HG03521 (cell line): ENCODE data around the gene FAM168A.

Source experiments
- ATAC-seq: cut with Tn5 transposase; IDR thresholded peaks from one replicate; pipeline ENCODE4 v1.9.1; 2021; ENCODE audit warnings: mild to moderate bottlenecking, moderate library complexity; ENCODE audit not compliant: unreplicated experiment

Gene FAM168A, protein sequence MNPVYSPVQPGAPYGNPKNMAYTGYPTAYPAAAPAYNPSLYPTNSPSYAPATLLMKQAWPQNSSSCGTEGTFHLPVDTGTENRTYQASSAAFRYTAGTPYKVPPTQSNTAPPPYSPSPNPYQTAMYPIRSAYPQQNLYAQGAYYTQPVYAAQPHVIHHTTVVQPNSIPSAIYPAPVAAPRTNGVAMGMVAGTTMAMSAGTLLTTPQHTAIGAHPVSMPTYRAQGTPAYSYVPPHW

DNA sequence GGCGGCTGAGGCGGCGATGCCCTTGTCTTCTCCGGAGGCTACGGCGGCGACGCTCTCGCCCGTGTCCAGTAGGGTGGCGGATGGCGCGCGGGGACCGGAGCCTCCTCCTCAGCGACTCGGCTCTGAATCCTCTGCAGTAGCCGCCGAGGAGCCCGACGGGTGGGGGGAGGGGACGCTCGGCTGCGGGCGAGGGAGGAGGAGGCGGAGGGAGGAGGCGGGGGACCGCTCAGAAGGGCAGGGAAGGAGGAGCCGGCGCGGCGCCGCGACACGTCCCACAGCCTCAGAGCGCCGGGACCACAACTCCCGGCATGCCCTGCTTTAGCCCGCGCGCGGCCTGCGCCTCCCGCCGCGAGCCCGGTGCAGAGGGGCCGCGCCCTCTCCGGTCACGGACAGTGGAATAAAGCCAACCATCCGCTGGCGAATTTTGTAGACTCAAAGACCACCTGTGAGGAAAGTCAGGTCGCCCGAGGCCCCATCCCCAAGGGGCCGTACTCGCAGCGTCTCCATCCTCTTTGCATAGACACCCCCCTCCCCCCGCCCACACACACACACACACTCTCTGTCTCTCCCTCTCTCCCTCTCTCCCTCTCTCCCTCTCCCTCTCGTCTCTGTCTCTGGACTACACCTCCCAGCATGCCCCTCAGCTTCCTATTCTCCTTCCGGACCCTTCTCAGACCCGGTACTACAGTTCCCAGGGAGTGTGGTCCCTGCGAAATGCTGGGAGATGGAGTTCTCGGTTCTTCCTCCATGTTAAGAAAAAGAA lies at the start of gene FAM168A:
TSS of gene FAM168A (minus strand) at position 157 of the 763 bp plus-strand sequence. CDS start 129,638 bp downstream, outside the sequence.
- ATAC-seq, result peak; percentile 90

DNA sequence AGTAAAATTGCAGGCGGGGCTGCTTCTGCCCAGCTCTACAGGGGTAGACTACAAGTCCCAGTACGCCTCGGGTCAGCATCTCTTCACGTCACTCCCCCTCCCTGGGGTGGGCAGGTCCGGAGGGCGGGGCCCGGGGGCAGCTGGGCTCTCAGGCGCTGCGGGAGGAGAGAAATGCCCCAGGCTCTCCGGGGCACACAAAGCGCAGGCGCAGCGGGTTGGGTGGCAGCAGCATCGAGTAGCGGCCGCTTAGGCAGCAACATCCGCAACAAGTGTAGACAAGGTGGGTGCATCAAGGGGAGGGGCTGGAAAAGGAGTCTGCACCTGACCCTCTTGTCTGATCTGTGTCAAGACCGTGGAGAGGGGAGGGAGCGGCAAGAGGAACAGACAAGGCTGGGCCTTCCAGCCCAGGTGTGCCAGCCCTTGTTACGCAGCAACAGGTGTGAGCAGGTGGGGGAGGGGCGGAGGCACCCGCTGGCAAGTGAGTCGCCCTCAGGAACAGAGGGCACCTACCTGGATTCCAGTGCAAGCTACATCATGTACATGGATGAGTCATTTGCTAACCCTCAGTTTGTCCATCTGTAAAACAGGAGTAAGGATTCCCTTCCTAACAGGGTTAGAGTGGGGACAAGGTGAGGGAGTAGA lies 49.7 kb upstream of the FAM168A start:
- ATAC-seq, result peak; percentile 85

DNA sequence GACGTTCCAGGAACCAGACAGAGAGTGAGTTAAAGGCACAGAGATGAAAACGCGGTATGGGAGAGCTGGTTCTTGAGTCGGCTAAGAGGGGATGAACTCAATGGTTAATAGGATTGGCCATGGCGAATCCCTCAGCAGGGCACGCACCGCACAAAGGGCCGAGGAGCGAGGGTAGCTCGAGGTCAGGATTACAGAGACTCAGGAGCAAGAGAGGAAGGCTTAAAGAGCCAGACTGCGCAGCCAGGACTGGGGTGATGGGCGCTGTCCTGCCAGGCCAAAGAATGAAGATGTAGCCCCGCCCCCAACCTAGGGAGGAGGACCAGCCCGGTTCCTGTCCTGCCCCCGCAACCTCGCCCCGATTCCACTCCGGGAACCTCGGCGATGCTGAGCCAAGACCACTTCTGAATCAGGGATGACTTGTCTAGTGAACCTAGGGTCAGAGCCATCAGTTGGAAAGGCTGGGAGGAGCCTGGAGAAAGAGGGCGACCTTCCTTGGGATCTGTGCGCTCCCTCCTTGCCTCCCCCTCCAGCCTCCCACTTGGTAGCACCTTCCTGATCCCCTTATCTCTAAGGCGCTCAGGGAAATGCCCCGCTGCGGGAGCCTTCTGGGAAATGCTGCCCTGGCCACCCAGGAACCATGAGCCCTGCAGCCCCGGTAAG lies 48.2 kb upstream of the FAM168A start, which contains the start of gene PLEKHB1:
TSS of gene PLEKHB1 (plus strand) at position 610 of the 660 bp plus-strand sequence. CDS start at position 638, 28 bp downstream.
- ATAC-seq, result no peak

DNA sequence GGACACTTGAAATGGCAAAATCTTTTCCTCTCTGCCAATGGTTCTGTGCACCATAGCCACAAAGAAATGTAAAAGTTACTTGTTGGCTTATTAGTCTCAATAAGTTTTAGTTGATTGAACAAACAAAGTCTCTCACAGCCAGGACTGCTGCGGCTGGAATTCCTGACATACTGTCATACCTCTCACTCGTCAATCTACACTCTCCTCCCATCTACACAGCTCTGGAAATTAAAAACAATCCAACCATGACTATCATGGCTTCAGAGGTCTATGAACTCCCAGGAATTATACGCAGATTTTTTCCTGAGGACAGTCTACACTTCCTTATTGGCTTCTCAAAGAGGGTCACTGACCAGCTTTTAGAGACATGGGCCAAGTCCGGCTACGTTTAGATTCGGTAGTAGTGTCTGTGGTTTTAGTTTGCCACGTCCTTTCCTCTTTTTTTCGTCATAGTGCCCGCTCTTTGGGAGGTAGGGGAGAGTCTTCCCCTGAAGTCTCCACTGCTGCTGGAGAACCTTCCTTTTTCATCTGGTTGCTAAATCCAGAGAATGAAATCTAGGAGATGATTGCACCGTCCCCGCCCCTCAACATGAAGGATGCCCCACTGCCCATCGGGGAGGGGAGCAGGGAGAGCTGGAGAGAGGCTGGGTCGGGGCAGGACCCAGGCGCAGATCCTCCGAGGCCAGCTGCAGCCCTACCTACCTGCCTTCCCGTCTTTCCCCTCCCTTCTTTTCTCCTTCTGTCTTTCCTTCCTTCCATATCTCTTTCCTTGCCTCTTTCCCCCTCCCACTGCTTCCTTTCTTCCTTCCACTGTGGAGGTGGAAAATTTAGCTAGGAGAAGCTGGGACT lies 47.4 kb upstream of the FAM168A start:
- no peak for ATAC-seq

DNA sequence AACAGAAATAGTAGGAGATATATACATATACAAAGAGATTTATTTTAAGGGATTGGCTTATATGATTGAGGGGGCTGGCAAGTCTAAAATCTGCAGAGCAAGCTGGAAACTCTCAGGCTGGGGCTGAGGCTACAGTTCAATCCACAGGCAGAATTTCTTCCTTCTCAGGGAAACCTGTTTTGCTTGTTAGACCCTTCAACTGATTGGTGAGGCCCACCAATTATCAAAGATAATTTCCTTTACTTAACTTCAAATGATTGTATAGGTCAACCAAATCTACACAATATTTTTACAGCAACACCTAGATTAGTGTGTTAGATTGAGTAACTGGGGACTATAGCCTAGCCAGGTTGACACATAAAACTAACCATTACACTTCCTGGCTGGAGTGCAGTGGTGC lies 43.8 kb upstream of the FAM168A start:
- ATAC-seq, result no peak

DNA sequence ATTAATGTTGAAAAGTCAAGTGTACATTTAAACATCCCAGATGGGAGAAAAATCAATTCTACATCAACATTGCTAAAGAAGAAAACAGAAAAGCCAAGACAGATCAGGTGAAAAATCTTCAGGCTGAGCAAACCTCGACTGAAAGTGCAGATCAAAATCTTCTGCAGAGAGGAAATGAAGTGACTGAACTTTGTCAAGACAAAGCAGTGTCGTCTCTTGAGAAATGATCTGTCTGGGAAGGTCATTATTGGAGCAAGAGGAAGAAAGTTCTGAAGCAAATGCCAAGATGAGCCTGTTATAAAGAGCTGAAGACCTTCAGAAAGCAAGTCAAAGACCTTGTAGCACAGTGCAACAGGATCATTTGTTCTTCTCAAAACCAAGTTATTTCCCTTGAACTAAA lies 42.7 kb upstream of the FAM168A start:
- no peak for ATAC-seq

DNA sequence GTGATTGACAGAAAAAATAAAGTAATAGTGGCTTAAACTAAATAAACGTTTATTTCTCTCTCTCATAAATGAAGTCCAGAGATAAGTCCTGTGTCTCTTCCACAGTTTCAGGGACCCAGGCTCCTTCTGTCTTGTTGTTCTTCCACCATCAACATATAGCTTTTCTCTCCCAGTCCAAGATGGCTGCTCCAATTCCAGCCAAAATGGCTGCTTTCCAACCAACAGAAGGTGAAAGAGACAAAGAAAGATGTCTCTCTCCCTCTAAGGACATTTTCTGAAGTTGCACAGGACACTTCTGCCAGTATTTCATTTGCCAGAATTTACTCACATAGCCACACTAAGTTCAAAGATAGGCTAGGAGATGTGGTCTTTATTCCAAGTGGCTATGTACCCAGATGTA lies 39.1 kb upstream of the FAM168A start:
- no peak for ATAC-seq

DNA sequence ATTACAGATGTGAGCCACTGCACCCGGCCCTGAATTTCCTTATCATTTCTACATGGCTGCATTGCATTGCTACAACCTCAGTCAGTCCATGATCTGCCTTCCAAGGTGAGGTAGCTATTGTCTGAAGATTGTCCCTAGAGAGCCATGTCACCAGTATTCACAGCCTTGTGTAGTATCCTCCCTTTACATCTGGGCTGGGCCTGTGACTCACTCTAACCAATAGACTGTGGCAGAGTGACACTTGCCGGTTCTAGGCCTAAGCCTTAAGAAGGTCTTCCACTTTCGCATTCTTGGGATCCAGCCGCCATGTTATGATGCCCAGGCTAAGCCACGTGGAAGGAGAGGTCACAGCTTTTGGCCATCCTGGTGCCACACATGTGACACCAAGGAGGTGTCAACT lies 38.3 kb upstream of the FAM168A start:
- no peak for ATAC-seq

DNA sequence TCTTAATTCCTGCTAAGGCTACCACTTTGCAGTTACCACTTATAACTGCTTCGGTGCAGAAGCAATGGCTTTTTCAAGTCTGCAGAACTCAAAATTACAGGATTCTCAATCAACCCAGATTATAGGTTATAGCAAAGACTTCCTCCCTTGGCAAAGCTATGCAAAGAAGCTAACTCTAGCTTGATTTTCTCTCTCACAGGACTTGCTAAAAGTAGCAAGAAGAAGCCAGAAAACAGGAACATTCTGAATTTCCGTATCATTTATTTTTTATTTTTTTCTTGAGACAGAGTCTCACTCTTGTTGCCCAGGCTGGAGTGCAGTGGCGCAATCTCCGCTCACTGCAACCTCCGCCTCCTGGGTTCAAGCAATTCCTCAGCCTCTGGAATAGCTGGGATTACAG lies 37.8 kb upstream of the FAM168A start:
- ATAC-seq, result no peak

DNA sequence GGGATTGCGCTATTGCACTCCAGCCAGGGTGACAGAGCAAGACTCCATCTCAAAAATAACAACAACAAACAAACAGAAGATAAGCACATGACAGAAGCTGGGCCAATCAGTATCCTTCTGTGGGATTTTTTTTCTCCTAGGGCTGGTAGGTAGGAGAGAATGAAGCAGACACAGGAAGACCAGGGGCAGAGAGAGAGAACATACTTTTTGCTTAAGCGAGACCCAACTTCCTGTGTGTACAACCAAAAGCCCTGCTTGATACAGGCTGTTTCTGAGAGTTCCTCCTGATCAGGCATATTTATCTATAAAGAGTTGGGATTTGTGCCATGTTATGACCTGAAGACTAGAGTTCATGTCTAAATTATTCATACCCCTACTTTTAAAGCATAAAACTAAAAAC lies 36.1 kb upstream of the FAM168A start:
- ATAC-seq, result no peak

DNA sequence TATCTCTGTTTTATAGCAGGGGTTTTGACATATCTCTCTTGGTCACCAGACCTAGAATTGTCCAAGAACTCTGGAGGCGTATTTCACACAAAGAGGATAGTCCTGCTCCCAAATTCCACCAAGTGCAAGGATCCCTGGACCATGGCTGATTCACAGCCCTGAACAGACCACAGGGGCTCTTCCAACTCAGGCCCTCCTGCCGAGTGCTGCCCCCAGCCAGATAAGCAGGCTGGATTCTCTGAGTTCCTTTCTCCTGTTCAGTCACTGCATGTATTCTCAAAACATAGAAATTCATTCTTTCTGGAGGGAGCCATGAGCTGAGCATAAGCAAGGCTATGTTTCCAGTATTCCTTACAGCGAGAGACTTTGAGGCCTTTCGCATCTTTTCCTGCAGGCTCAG lies 35.1 kb upstream of the FAM168A start:
- ATAC-seq, result no peak

DNA sequence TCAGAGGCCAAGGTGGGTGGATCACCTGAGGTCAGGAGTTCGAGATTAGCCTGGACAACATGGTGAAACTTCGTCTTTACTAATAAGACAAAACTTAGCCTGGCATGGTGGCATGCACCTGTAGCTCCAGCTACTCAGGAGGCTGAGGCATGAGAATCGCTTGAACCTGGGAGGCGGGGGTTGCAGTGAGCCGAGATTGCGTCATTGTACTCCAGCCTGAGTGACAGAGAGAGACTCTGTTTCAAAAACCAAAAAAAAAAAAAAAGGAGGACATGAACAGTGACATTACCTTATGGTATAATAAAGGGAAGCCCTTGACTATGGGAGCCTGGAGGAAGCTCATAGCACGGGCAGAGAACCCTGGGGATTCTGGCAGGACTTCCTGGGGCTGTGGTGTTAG lies 32.0 kb upstream of the FAM168A start:
- ATAC-seq, result no peak

DNA sequence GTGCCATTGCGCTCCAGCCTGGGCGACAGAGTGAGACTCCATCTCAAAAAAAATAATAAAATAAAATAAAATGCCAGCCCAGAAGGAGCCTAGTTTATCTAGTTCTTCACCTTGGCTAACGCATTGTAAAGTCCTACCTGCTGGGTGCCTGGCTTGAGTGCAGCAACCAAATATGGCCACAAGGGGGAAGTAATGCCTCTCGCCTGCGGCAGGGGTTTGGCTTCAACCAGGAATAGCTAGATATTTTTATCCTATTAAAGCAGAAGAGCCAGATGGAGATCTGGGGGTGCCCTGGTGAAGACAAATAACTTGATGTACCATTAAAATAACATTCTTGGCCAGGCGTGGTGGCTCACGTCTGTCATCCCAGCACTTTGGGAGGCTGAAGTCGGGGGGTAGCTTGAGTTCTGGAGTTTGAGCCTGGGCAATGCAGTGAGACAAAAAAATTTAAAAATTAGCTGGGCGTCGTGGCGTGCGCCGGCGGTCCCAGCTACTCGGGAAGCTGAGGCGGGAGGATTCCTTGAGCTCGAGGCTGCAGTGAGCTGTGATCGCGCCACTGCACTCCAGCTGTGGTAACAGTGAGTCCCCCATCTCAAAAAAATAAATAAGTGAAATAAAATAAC lies 27.9 kb upstream of the FAM168A start:
- ATAC-seq, result no peak

DNA sequence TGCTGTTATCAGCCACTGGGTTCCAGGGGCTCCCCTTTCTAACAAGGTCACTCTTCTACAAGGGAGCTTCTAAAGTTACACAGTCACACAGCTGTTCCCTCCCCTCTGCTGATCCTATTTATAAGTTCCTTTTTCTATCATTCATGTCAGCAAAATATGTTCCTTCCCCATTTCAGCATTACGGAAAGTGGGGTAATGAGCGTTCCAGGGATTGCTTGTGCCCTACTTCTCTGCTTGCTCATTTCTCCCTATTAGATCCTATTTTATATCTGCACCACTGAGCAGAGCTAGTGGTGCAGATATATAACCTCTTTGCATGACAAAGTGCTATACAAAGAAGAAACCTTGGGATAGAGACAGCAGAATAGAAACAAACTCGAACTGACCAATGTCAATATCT lies 25.8 kb upstream of the FAM168A start:
- ATAC-seq, result no peak

DNA sequence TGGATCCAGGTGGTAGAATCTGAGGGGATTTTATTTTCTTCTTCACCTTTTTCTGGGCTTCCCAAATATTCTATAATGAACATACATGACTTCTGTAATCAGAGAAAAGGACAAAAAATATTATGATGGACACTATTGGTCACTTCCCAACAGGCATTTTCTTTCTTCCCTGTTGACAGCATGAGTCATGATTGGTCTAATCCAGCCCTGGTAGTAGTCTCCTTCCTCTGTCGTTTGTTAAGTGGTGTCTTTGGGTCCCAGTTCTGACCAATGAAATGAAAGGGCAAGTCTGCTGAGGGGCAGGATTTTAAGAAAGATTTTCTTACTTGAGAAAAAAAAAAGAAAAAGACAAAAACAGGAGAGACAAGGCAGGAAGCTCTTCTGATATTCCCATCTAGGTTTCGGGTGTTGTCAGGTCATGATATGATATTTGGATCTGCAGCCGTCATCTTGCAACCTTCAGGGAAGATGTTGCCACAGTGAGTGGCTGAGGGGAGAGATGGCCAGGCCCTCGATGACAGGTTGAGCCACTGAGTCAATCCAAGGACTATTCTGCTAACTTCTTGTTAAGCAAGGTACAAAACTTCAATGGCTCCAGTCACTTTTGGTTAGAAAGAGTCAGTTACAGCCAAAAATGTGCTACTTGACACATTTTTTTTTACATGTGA lies 25.1 kb upstream of the FAM168A start:
- ATAC-seq, result no peak

DNA sequence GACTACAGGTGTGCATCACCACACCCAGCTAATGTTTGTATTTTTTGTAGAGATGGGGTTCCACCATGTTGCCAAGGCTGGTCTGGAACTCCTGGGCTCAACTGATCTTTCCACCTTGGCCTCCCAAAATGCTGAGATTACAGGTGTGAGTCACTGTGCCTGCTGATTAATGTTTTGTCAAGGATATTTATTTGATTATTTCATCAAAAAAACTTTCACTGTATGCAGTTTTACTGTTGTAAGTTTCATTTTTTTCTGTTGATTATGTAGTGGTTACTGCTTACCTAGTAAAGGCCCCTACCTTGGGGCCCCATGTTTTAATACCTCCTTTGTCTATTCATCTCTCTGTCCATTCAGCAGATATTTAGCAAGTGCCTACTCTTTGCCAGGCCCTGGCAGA lies 16.7 kb upstream of the FAM168A start:
- no peak for ATAC-seq

DNA sequence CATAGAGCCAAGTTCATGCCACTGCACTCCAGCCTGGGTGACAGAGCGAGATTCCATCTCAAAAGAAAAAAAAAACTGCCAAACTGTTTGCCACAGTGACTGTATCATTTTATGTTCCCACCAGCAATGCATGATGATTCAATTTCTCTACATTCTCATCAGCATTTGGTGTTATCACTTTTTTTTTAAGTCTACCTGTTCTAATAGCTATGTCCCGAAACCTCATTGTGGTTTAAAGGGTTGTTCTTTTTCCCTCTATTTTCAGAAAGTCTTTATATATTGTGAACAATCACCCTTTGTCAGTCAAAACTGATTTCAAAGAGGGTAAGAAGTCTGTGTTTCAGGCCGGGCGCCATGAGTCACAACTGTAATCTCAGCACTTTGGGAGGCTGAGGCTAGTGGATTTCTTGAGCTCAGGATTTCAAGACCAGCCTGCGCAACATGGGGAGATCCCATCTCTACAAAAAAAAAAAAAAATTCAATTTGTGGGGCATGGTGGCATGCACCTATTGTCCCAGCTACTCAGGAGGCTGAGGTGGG lies 14.8 kb upstream of the FAM168A start:
- ATAC-seq, result no peak

DNA sequence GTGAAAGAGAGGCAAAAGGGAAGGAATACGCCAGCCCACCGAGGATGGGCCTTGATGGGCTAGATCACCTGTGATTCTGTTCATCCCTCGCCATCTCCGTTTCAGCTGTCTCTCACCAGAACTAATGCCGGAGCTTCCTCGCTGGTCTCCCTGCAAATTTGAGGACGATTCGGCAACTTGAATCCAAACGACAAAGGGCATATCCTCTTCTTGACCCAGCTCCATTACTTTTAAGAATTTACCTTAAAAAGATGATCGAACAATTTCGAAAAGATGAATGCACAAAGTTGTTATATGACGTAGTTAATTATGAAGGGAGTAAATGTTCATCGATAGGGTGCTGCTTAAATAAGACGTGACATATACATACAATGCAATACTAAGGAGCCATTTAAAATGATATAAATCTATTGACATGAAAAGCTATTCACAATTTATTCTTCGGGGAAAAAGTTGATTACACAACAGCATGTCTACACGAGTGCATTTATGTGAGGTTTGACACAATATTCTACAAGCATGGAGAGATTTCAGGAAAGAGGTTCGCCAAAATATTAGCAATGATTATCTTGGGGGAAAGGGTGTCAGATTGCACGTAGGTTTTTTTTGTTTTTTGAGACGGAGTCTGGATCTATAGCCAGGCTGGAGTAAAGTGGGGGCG lies 937 bp upstream of the FAM168A start:
- no peak for ATAC-seq
